SW480 (cell line): ENCODE measurements around the gene CASKIN2.
"Not testable (repeated sequence)": the region's sequence is repeated elsewhere in the genome, so short reads cannot be mapped to it uniquely, and the experiment has no call there.

Source experiments
- DNase-seq: peaks from one replicate; pipeline ENCODE4 v3.0.0-alpha.2; 2016; ENCODE audit warnings: low spot score

CASKIN2 gene

DNA sequence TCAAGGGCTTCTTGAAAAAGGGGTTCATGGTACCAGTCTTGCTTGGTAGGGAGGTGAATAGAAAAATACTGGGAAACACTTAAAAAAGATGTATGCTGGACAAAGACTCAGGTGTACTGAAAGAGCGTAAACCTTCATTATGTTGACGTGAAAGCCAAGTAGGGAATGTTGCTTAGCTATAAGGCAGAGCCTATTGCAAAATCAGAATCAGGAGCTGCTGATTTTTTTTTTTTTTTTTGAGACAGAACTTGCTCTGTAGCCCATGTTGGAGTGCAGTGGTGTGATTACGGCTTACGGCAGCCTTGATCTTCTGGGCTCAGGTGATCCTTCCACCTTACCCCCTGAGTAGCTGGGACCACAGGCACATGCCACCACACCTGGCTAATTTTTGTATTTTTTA, 55.0 kb downstream of the CASKIN2 start:
- DNase-seq, result no peak

- peak; percentile 69 for DNase-seq
Measured at GRCh38 chr17:75459590-75460267, 55.6 kb downstream of the CASKIN2 start.

DNA sequence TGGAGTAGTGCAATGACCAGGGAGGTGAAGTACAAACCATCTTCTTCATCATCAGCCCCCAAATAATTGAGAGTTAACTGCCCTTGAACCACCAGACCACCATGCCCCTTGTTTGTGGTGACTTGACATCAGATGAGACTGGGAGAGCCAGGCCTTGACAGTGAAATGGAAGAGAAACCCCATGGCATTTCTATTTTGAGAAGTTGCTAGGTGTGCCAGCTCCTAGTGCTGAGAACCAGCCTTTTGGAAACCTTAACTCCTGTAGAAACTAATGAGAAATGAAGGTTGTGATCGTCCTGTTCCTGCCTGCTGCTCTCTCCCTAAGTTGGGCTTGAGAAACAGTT, 56.1 kb downstream of the CASKIN2 start:
- DNase-seq, result no peak

GRCh38 chr17:75457047-75457654, 58.2 kb downstream of the CASKIN2 start:
- DNase-seq, result no peak

DNA sequence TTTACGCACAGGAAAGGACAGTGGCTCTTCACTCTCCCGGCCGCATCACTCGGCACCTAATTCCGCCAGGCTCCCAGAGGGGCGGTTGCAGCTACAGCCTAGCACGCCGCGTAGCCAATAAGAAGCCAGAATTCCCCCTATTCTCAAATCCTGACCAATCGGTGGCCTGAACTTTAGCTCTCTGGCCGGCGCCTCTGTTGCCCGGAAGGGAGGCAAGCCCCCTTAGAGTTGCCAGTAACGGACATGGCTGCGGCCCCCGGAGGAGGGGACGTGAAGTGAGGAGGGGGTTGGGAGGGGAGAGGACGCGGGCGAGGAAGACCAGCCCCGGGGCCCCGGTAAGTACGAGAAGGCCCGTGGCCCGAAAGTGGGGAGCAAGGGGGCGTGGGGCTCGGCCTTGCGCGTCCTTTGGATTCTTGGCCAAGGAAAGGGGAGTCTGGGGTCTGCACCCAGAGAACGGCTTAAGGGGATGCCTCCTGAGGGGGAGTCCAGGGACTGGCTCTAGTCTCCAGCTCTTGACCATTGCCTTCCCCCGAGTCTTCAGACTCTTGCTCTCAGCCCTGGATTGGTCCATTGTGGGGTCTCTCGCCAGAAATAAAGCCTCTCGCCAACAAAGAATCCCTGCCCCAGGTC, 58.8 kb downstream of the CASKIN2 start, which contains the start of gene TMEM94:
Gene TMEM94 (plus strand): TSS at position 219 of the 630 bp plus-strand sequence. CDS start 15,271 bp downstream, outside the sequence.
- DNase-seq, result peak; percentile 97

DNA sequence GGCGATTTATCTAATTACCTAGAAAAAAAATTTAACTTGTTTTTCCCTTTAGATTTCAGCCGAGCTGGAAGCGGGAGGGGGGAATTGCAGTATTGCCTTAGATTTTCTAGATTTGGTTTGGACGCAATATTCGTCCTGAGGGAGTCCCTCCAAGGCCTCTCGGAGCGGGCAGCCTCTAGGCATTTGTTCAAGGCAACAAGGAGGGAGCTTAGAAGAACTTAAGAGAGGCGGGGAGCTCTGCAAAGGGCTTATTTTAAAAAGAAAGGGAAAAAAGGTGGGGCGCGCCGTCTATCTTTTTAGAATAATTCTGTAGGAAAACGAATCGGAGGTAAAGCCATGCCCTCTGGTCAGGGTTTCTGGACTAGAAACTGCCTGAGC, 59.3 kb downstream of the CASKIN2 start:
- no peak for DNase-seq

DNA sequence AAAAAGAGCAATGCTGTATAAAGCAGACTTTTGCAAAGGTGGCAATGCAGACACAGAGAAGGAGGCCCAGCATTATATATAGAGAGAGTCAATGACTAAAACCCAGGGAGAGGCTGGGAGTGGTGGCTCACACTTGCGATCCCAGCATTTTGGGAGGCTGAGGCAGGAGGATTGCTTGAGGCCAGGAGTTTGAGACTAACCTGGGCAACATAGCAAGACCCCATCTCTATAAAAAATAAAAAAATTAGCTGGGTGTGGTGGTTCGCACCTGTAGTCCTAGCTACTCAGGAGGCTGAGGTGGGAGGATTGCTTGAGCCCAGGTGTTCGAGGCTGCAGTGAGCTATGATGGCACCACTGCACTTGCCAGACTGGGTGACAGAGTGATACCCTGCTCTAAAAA, 60.7 kb downstream of the CASKIN2 start:
- not testable (repeated sequence) for DNase-seq

DNA sequence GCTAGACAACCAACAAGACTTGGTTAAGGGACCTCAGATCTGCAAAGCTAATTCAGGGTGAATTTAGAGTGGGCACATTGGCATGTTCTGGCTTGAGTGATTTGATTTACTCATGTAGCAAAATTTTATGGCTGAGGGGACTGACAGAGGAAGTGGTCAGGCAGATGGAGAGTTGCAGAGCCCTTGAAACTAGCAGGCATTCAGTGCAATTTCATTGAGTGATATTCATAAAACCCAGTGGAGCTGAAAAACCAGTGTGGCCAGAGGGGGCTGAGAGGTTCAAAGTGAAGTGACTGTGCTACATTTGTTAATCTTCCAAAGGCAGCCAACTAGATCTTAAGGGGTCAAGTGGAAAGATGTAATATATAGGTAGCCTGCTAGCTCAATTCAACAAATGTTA, 61.1 kb downstream of the CASKIN2 start:
- DNase-seq, result peak; percentile 47

- DNase-seq, result no peak
Measured at GRCh38 chr17:75450270-75450669, 65.1 kb downstream of the CASKIN2 start.
